GM18519 (cell line): ENCODE results near the gene PDE4B.
"Not testable (repeated sequence)": the region's sequence is repeated elsewhere in the genome, so short reads cannot be mapped to it uniquely, and the experiment has no call there.

Source experiments
- ATAC-seq: cut with Tn5 transposase; IDR thresholded peaks from one replicate; pipeline ENCODE4 v1.9.1; 2021; ENCODE audit warnings: mild to moderate bottlenecking, moderate library complexity; ENCODE audit not compliant: unreplicated experiment, low FRiP score

PDE4B gene

DNA sequence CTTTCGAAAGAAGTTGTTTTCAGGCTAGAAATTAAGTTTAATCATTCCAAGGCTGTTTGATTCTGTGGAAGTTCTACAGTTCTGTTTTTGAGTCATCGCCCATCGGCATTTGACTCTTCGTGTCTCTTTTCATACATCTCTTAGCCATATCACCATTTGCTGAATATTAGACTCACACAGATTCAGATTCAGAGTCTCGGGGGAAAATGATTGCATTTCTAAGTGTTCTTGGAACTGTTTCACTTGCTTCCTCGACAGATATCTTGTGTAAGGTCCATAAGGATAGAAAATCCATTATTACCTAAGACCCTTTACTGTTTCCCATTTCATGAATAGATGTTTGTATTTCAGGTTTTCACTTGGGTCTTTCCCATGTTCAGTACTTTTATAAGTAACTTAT is 504.3 kb downstream of the PDE4B start:
- ATAC-seq, result no peak

DNA sequence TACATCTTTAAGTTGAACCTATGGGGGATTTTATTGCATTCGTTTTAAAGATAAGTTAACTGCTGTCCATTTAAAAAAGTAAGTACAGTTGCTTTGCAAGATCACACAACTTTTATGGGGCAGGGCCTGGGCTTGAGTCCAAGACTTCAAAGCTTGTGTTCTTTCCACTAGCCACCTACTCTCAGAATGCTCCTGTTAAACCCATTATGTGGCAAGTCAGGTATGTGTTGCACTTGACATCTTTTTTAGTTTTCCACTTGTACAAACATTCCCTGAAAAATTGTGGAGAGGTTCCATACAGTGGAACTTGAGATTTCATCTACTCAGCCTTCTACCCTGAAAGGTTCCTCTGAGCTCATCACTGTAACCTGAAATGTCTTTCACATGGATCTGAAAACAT is 505.8 kb downstream of the PDE4B start:
- ATAC-seq, result no peak

- ATAC-seq, result no peak
Observed at GRCh38 chr1:66300280-66300971, 507.7 kb downstream of the PDE4B start.

- ATAC-seq, result peak; percentile 74
Observed at GRCh38 chr1:66300972-66301451, 508.3 kb downstream of the PDE4B start.

- ATAC-seq, result no peak
Observed at GRCh38 chr1:66302184-66302742, 509.6 kb downstream of the PDE4B start.

- ATAC-seq, result no peak
Observed at GRCh38 chr1:66302815-66303214, 510.1 kb downstream of the PDE4B start.

DNA sequence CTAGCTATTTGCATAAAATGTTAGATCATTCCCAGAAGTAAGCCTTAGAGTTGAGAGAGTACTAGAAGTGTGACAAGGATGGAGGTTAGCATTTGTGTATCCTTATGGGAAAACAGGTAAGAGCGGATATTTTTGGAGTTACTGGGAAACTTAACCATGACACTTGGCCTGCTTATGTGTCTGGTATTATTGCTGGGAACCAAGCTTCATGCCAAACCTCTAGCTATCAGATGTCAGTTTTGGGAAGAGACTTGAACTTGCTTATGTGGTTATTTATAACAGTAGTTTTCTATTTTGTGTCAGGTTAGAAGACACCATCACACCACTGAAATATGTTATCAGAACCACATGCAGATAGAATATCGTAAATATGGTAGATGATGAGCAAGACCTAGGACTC is 511.0 kb downstream of the PDE4B start:
- no peak for ATAC-seq

DNA sequence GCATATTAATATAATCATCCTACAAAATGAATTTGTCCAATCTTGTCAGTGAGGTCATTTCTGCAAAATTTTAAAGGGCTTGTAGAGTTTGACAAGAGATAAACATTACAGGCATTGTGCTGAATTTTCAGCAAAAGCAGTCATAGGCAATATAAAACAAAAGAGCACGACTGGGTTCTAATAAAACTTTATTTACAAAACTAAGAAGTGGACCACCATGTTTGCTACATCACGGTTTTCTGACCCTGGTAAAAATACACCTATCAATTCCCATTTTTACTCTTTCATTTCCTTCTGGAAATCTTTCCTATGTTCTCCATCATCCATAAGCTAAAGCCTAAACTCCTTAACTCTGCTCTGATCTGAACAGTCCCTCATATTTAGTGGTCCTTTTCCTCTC is 511.4 kb downstream of the PDE4B start:
- no peak for ATAC-seq

GRCh38 chr1:66305927-66306326 is 513.2 kb downstream of the PDE4B start:
- ATAC-seq, result peak; percentile 52

DNA sequence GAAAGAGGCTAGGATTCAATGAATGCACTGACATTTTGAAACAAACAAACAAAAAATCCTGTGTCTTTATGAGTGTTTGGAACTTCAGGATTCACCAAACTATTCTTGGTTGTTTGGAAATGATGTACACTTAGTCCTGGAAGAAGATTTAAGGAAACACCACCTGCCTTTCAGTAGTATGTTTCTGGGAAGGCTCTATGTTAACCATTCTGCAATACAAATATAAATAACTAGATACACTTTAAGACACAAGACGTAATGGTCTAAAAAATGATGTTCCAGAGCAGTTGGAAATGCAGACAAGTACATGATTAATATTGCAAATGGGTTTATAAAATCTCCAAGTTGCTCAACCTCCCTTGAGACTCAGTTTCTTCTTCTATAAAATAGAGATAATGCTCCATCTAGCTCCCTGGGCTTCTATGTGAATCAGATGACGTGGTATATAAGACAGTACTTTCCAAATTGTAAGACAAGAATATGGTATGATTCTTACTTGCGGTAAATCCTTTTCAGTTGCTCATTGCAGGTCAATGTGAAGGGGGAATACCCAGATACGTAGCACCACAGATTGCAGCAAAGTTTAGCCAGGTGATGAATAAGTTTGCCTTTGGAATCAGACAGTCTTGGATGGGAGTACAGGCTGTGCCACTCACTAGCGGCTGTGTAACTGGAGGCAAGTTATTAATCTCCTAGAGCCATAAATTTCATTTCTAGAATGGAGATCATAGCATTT is 516.5 kb downstream of the PDE4B start:
- no peak for ATAC-seq

- ATAC-seq, result no peak
Observed at GRCh38 chr1:66311092-66311491, 518.4 kb downstream of the PDE4B start.

DNA sequence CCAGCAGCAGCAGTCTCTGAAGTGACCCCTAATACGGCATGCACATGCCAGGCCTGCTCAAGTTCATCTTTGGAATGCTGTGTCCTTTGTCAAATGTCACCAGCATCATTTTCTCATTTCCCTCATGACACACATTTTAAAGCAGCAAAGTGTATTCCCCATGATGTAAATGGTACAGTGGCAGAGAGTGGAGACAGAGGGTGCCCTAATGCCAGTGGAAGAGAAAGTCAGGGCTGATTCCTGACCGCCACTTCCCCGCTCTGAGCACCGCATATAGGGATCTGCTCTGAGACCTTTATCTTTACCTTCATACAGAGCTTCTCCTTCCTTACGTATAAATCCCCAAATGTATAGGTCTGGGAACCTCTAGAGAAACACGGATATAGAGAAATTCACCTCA is 518.9 kb downstream of the PDE4B start:
- ATAC-seq, result no peak

- ATAC-seq, result no peak
Observed at GRCh38 chr1:66312271-66312990, 519.7 kb downstream of the PDE4B start.

GRCh38 chr1:66313429-66313828 is 520.7 kb downstream of the PDE4B start:
- ATAC-seq, result no peak

GRCh38 chr1:66315671-66316070 is 523.0 kb downstream of the PDE4B start:
- no peak for ATAC-seq

- ATAC-seq, result no peak
Observed at GRCh38 chr1:66316464-66317247, 524.0 kb downstream of the PDE4B start.

- ATAC-seq, result no peak
Observed at GRCh38 chr1:66317248-66317515, 524.5 kb downstream of the PDE4B start.

GRCh38 chr1:66320231-66320630 is 527.5 kb downstream of the PDE4B start:
- ATAC-seq, result no peak

DNA sequence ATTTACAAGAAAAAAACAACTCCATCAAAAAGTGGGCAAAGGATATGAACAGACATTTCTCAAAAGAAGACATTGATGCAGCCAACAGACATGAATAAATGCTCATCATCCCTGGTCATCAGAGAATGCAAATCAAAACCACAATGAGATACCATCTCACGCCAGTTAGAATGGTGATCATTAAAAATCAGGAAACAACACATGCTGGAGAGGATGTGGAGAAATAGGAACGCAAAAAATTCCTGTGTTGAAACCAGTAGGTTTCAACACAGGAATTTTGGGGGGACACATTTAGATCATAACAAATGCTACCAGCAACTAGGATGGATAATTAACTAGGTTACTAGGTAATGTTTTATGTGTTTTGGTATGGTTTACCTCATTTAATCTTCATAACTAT is 529.8 kb downstream of the PDE4B start:
- not testable (repeated sequence) for ATAC-seq

DNA sequence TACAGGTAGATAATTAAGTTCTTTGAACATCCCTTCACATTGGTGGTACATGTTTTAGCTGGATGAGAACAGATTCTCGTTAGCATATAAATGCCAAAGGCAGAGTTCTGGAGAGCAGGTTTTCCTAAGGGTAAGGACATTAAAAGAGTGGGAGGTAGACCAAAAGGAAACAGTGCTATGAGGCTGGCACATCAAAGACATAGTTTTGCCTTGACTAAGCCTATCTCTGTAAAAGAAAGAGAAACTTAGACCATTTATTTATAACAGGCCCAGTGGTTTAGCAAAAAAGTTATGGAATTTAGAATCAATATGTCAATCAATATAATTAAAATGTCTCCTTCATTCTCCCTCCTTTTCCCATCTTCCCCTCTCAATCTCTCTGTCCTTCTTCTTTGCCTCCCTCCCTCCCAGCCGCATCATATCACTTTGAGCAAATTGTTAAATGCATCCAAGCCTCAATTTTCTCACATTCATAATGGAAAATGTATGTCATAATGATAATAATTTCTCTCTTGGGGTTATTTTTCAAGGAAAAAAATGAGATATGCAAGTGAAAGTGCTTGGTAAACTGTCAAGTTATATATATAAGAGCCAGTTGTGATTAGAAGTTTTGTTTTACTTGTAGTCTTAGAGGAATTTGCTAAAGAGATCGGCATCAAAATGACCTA is 531.4 kb downstream of the PDE4B start:
- no peak for ATAC-seq
